GM23338 (cell line): ENCODE results near the gene GNAS. TPM values are rescaled to one million over a fixed set of nuclear protein-coding genes. Genes with fewer than 3 reads are reported as not detected.

Experiments
- ATAC-seq: fragments of 200-7000 bp; cut with Tn5 transposase; 3 replicates; pipeline ENCODE4 v1.9.1; 2020
- DNase-seq: peaks from one replicate; pipeline ENCODE4 v3.0.0-alpha.2; 2015; ENCODE audit warnings: low spot score
- H2AFZ ChIP-seq: fragments of 200-600 bp; sonication (generic); 2 replicates; pipeline ENCODE4 v1.8.0; 2016; ENCODE audit warnings: antibody characterized with exemption, mild to moderate bottlenecking, moderate library complexity
- H3F3A ChIP-seq: fragments of 200-600 bp; sonication (generic); replicated peaks from 2 replicates; pipeline ENCODE4 v1.8.0; 2017; ENCODE audit warnings: antibody characterized with exemption, mixed run types, low read depth
- H3K27ac ChIP-seq: fragments of 200-600 bp; sonication (generic); 2 replicates; pipeline ENCODE4 v1.6.1; 2016; ENCODE audit warnings: low read depth
- H3K27me3 ChIP-seq: fragments of 200-600 bp; sonication (generic); 2 replicates; pipeline ENCODE4 v1.8.0; 2016; ENCODE audit warnings: mild to moderate bottlenecking, mixed run types, moderate library complexity; ENCODE audit not compliant: insufficient read depth
- H3K36me3 ChIP-seq: fragments of 200-600 bp; sonication (generic); 2 replicates; pipeline ENCODE4 v1.8.0; 2016; ENCODE audit warnings: mild to moderate bottlenecking; ENCODE audit not compliant: insufficient read depth
- H3K4me1 ChIP-seq: fragments of 200-600 bp; sonication (generic); 2 replicates; pipeline ENCODE4 v1.8.0; 2016; ENCODE audit warnings: mild to moderate bottlenecking, moderate library complexity; ENCODE audit not compliant: insufficient read depth
- H3K4me2 ChIP-seq: fragments of 200-600 bp; sonication (generic); 2 replicates; pipeline ENCODE4 v1.7.1; 2017; ENCODE audit warnings: mixed run types
- H3K4me3 ChIP-seq: fragments of 200-600 bp; sonication (generic); 2 replicates; pipeline ENCODE4 v1.6.1; 2016; ENCODE audit warnings: mixed run types
- H3K79me2 ChIP-seq: fragments of 200-600 bp; sonication (generic); replicated peaks from 2 replicates; pipeline ENCODE4 v1.8.0; 2017; ENCODE audit warnings: mild to moderate bottlenecking; ENCODE audit not compliant: insufficient read depth
- H3K9me2 ChIP-seq: fragments of 200-600 bp; sonication (generic); 2 replicates; pipeline ENCODE4 v1.8.0; 2017; ENCODE audit not compliant: insufficient read depth
- H4K20me1 ChIP-seq: fragments of 200-600 bp; sonication (generic); replicated peaks from 2 replicates; pipeline ENCODE4 v1.8.0; 2017; ENCODE audit warnings: mild to moderate bottlenecking; ENCODE audit not compliant: insufficient read depth
- H3K27ac Mint-ChIP-seq: 2 replicates; pipeline ENCODE4 v1.8.0; 2020; ENCODE audit warnings: inconsistent platforms, mild to moderate bottlenecking, moderate library complexity, mixed read lengths
- H3K27me3 Mint-ChIP-seq: 3 replicates; pipeline ENCODE4 v1.8.0; 2022; ENCODE audit warnings: low read depth, mild to moderate bottlenecking, moderate library complexity, mixed read lengths, inconsistent platforms; ENCODE audit not compliant: insufficient read depth, poor library complexity
- H3K36me3 Mint-ChIP-seq: 3 replicates; pipeline ENCODE4 v1.8.0; 2021; ENCODE audit warnings: low read depth, mild to moderate bottlenecking, inconsistent platforms, moderate library complexity, mixed read lengths
- H3K4me1 Mint-ChIP-seq: 3 replicates; pipeline ENCODE4 v1.8.0; 2020; ENCODE audit warnings: mild to moderate bottlenecking, inconsistent platforms, mixed read lengths
- H3K4me3 Mint-ChIP-seq: 3 replicates; pipeline ENCODE4 v1.8.0; 2021; ENCODE audit warnings: moderate library complexity, mild to moderate bottlenecking, inconsistent platforms, mixed read lengths
- H3K9me3 Mint-ChIP-seq: 3 replicates; pipeline ENCODE4 v1.8.0; 2020; ENCODE audit warnings: moderate library complexity, mild to moderate bottlenecking, inconsistent platforms, mixed read lengths
- CREB1 ChIP-seq: fragments of 250-450 bp; sonication (Bioruptor Pico); IDR thresholded peaks from 2 replicates; pipeline ENCODE4 v1.5.0; 2020; ENCODE audit warnings: low read depth, mild to moderate bottlenecking, moderate library complexity
- EZH2 ChIP-seq: fragments of 200-600 bp; sonication (generic); IDR thresholded peaks from one replicate; pipeline ENCODE4 v1.8.0; 2017; ENCODE audit warnings: antibody characterized with exemption, mild to moderate bottlenecking, low read depth; ENCODE audit not compliant: unreplicated experiment
- EZH2phosphoT487 ChIP-seq: fragments of 200-600 bp; sonication (generic); IDR thresholded peaks from one replicate; pipeline ENCODE4 v1.8.1; 2018; ENCODE audit warnings: antibody characterized with exemption; ENCODE audit not compliant: unreplicated experiment
- JUNB ChIP-seq: IDR thresholded peaks from one replicate; pipeline ENCODE4 v1.6.1; 2016; ENCODE audit warnings: antibody characterized with exemption; ENCODE audit not compliant: unreplicated experiment
- NANOG ChIP-seq: IDR thresholded peaks from 2 replicates; pipeline ENCODE4 v1.6.1; 2016; ENCODE audit warnings: antibody characterized with exemption, borderline replicate concordance
- POLR2AphosphoS5 ChIP-seq: IDR thresholded peaks from 2 replicates; pipeline ENCODE4 v1.6.1; 2016; ENCODE audit warnings: antibody characterized with exemption, low read depth
- STAT1 ChIP-seq: IDR thresholded peaks from one replicate; pipeline ENCODE4 v1.6.1; 2016; ENCODE audit warnings: antibody characterized with exemption; ENCODE audit not compliant: unreplicated experiment
- ZNF114 ChIP-seq: fragments of 250-450 bp; sonication (Bioruptor Pico); IDR thresholded peaks from 2 replicates; pipeline ENCODE4 v1.5.0; 2020; ENCODE audit warnings: mild to moderate bottlenecking, moderate library complexity
- ZNF331 ChIP-seq: fragments of 250-450 bp; sonication (Bioruptor Pico); IDR thresholded peaks from 2 replicates; pipeline ENCODE4 v1.5.0; 2020; ENCODE audit warnings: low read depth, mild to moderate bottlenecking, moderate library complexity
- polyA plus RNA-seq: library from polyadenylated mRNA; unstranded; fragments of >200 nt; fragmentation: Nextera tagmentation; extraction: Ambion mirVana; gene quantifications from 2 replicates; pipeline ENCODE4 v1.2.1, GENCODE V29; 2016
- total RNA-seq: library from RNA; depleted of rRNA; stranded (reverse); fragments of >200 nt; shearing (Covaris generic); gene quantifications from 2 replicates; pipeline ENCODE4 v1.2.3, GENCODE V29; 2014
- TF ChIP-seq, protein P1 (sequence below): IDR thresholded peaks from 2 replicates; pipeline ENCODE4 v1.6.1; 2016; ENCODE audit warnings: antibody characterized with exemption
- TF ChIP-seq, protein P2 (sequence below), 2 experiments: fragments of 200-600 bp in 1 of 2; sonication (generic) in 1 of 2; conservative IDR thresholded peaks; 2 replicates each; pipeline versions ENCODE4 v1.5.1 to v1.6.1; 2016 to 2017; ENCODE audit warnings: antibody characterized with exemption in 2 of 2, low read depth in 2 of 2, mild to moderate bottlenecking in 2 of 2, moderate library complexity in 1 of 2
- TF ChIP-seq, protein P3 (sequence below): IDR thresholded peaks from one replicate; pipeline ENCODE4 v1.6.1; 2018; ENCODE audit warnings: antibody characterized with exemption; ENCODE audit not compliant: unreplicated experiment

The GNAS gene
- total and polyA plus RNA-seq, 2 experiments from 2014 or later, result 917 to 1,042 TPM

DNA sequence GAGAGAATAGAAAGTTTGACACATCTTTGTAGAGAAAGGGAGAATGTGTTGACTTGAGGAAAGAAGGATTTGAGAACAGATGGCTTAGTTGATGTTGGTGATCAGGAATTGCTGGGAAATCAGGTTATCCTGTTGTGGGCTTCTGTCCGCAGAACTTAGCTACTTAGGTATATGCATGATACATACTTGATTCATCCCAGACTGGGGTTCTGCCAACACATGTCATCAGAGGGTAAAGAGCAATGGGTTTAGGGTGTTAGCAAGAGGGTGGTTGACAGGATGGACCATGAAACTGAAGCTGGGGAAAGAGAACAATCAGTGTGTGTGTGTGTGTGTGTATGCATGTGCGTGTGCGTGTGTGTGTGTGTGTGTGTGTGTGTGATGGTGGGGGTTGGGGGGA is 78.0 kb downstream of the GNAS start:
- Histone ChIP-seq H3K9me2 (no peaks in the 10 kb centered on the region), H3K4me3 (no peak overlapping the region), H3K4me1 (no peaks in the 10 kb centered on the region), H3K4me2 (no peak overlapping the region), H3K27me3 (no peaks in the 10 kb centered on the region), H3K27ac (no peak overlapping the region), H4K20me1 (no peaks in the 10 kb centered on the region), H2AFZ (no peak overlapping the region), H3K36me3 (no peaks in the 10 kb centered on the region), H3K79me2 (no peaks in the 10 kb centered on the region), H3F3A (no peaks in the 10 kb centered on the region)
- no peaks in the 10 kb centered on the region; the same call in 2 of the 3 replicates for H3K9me3 Mint-ChIP-seq
- no peak overlapping the region for H3K4me3 Mint-ChIP-seq
- TF ChIP-seq, protein P1, sequence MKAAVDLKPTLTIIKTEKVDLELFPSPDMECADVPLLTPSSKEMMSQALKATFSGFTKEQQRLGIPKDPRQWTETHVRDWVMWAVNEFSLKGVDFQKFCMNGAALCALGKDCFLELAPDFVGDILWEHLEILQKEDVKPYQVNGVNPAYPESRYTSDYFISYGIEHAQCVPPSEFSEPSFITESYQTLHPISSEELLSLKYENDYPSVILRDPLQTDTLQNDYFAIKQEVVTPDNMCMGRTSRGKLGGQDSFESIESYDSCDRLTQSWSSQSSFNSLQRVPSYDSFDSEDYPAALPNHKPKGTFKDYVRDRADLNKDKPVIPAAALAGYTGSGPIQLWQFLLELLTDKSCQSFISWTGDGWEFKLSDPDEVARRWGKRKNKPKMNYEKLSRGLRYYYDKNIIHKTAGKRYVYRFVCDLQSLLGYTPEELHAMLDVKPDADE, result no peak
- no peak for TF ChIP-seq NANOG
- no peak for TF ChIP-seq ZNF331 (CRISPR knock-in tag)
- TF ChIP-seq EZH2phosphoT487, result no peak
- no peaks in the 10 kb centered on the region; the same call in 2 of the 3 replicates for H3K4me1 Mint-ChIP-seq
- no peaks in the 10 kb centered on the region for H3K36me3 Mint-ChIP-seq
- H3K27me3 Mint-ChIP-seq, result peaks cover 4% of the 10 kb centered on the region
- DNase-seq (no peak), ATAC-seq (no peak)
- H3K27ac Mint-ChIP-seq, result no peak overlapping the region; the same call in 1 of the 2 replicates

DNA sequence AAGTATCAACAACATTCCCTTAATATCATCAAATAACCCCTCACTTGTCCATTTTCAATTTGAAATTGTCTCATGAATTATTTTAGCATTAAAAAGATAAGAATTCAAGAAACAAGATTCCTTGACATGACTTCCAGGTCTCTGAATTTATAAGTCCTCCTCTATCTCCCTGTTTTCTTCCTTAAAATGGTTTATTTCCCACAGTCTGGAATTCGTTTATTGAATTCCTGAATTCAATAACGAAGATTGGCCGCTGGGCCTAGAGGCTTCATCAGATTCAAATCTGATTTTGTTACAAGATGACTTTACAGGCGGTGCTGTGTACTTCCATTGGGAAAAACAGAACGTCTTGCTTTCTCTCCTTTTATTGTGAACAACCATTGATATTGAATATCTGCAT is 79.7 kb downstream of the GNAS start:
- H3K27ac ChIP-seq, result no peak overlapping the region
- ATAC-seq, result no peak
- TF ChIP-seq ZNF114 (CRISPR knock-in tag) (no peak), EZH2phosphoT487 (no peak), STAT1 (no peak), CREB1 (CRISPR knock-in tag) (no peak), EZH2 (no peak), JUNB (no peak), POLR2AphosphoS5 (no peak)
- TF ChIP-seq, protein P2, sequence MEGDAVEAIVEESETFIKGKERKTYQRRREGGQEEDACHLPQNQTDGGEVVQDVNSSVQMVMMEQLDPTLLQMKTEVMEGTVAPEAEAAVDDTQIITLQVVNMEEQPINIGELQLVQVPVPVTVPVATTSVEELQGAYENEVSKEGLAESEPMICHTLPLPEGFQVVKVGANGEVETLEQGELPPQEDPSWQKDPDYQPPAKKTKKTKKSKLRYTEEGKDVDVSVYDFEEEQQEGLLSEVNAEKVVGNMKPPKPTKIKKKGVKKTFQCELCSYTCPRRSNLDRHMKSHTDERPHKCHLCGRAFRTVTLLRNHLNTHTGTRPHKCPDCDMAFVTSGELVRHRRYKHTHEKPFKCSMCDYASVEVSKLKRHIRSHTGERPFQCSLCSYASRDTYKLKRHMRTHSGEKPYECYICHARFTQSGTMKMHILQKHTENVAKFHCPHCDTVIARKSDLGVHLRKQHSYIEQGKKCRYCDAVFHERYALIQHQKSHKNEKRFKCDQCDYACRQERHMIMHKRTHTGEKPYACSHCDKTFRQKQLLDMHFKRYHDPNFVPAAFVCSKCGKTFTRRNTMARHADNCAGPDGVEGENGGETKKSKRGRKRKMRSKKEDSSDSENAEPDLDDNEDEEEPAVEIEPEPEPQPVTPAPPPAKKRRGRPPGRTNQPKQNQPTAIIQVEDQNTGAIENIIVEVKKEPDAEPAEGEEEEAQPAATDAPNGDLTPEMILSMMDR (conservative IDR thresholded peaks at IDR 0.05; ENCODE audit: low read depth in 2 of 2), result no peak
- TF ChIP-seq, protein P3, sequence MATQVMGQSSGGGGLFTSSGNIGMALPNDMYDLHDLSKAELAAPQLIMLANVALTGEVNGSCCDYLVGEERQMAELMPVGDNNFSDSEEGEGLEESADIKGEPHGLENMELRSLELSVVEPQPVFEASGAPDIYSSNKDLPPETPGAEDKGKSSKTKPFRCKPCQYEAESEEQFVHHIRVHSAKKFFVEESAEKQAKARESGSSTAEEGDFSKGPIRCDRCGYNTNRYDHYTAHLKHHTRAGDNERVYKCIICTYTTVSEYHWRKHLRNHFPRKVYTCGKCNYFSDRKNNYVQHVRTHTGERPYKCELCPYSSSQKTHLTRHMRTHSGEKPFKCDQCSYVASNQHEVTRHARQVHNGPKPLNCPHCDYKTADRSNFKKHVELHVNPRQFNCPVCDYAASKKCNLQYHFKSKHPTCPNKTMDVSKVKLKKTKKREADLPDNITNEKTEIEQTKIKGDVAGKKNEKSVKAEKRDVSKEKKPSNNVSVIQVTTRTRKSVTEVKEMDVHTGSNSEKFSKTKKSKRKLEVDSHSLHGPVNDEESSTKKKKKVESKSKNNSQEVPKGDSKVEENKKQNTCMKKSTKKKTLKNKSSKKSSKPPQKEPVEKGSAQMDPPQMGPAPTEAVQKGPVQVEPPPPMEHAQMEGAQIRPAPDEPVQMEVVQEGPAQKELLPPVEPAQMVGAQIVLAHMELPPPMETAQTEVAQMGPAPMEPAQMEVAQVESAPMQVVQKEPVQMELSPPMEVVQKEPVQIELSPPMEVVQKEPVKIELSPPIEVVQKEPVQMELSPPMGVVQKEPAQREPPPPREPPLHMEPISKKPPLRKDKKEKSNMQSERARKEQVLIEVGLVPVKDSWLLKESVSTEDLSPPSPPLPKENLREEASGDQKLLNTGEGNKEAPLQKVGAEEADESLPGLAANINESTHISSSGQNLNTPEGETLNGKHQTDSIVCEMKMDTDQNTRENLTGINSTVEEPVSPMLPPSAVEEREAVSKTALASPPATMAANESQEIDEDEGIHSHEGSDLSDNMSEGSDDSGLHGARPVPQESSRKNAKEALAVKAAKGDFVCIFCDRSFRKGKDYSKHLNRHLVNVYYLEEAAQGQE, result no peak

More for the DNA sequence above, 79.7 kb downstream of the GNAS start:
- Histone ChIP-seq H3K79me2 (no peaks in the 10 kb centered on the region), H3K4me3 (no peak overlapping the region), H2AFZ (no peak overlapping the region), H4K20me1 (no peaks in the 10 kb centered on the region), H3K27me3 (no peaks in the 10 kb centered on the region), H3K36me3 (no peaks in the 10 kb centered on the region), H3K9me2 (0 out of 2 replicates have a peak, but pooled peaks cover 5% of the 10 kb centered on the region), H3K4me2 (no peak overlapping the region), H3K4me1 (no peaks in the 10 kb centered on the region), H3F3A (no peaks in the 10 kb centered on the region)
- H3K27me3 Mint-ChIP-seq, result peaks cover 4% of the 10 kb centered on the region
- H3K4me1 Mint-ChIP-seq, result no peaks in the 10 kb centered on the region; the same call in 2 of the 3 replicates
- no peaks in the 10 kb centered on the region for H3K36me3 Mint-ChIP-seq
- H3K4me3 Mint-ChIP-seq, result no peak overlapping the region
- peaks cover 5% of the 10 kb centered on the region; the same call in 2 of the 3 replicates for H3K9me3 Mint-ChIP-seq
- DNase-seq, result no peak
- no peak overlapping the region for H3K27ac Mint-ChIP-seq
